Ishikawa (cell line): ENCODE data around the gene NPAS3.

ENCODE experiments used
- CEBPB ChIP-seq: IDR thresholded peaks from 2 replicates; pipeline ENCODE4 v1.6.1; 2012
- CREB1 ChIP-seq: IDR thresholded peaks from 2 replicates; pipeline ENCODE4 v1.6.1; 2012; ENCODE audit warnings: low read depth
- EGR1 ChIP-seq: IDR thresholded peaks from 2 replicates; pipeline ENCODE4 v1.6.1; 2012
- EP300 ChIP-seq: IDR thresholded peaks from 2 replicates; pipeline ENCODE4 v1.6.1; 2012; ENCODE audit warnings: borderline replicate concordance
- TAF1 ChIP-seq: IDR thresholded peaks from 2 replicates; pipeline ENCODE4 v1.6.1; 2012; ENCODE audit warnings: low read depth, mild to moderate bottlenecking
- USF1 ChIP-seq: IDR thresholded peaks from 2 replicates; pipeline ENCODE4 v1.6.1; 2012
- ZBTB7A ChIP-seq: IDR thresholded peaks from 2 replicates; pipeline ENCODE4 v1.6.1; 2012; ENCODE audit warnings: low read depth

GRCh38 chr14:33592297-33592696 lies 653.6 kb downstream of the NPAS3 start:
- no peak for TF ChIP-seq EGR1
- no peak for TF ChIP-seq ZBTB7A
- no peak for TF ChIP-seq USF1
- TF ChIP-seq CEBPB = no peak
- TF ChIP-seq TAF1 = no peak
- no peak for TF ChIP-seq CREB1
- no peak for TF ChIP-seq EP300
